A549 (cell line): ENCODE measurements around the gene RASSF3.

Experiments used
- CEBPB ChIP-seq, 2 experiments: fragments of >200 bp in 1 of 2; sonication (Bioruptor Twin) in 1 of 2; formaldehyde crosslinking in 1 of 2; IDR thresholded peaks; 2 replicates each; pipeline ENCODE4 v1.6.1; 2012 to 2016
- JUNB ChIP-seq: fragments of >200 bp; sonication (Bioruptor Twin); formaldehyde crosslinking; IDR thresholded peaks from 2 replicates; pipeline ENCODE4 v1.6.1; 2016
- NR3C1 ChIP-seq: fragments of >200 bp; sonication (Bioruptor Twin); formaldehyde crosslinking; IDR thresholded peaks from 3 replicates; pipeline ENCODE4 v1.6.1; 2017
- POLR2A ChIP-seq: IDR thresholded peaks from 2 replicates; pipeline ENCODE4 v1.6.1; 2012; ENCODE audit warnings: mild to moderate bottlenecking, low read length
- ZFP36 ChIP-seq: fragments of 450-650 bp; IDR thresholded peaks from 2 replicates; pipeline ENCODE4 v1.6.1; 2014; ENCODE audit warnings: borderline replicate concordance; ENCODE audit not compliant: partially characterized antibody
- TF ChIP-seq, protein P1 (sequence below): fragments of >200 bp; sonication (Bioruptor Twin); formaldehyde crosslinking; IDR thresholded peaks from 3 replicates; pipeline ENCODE4 v1.5.1; 2016
- TF ChIP-seq, protein P2 (sequence below): fragments of 200-600 bp; sonication (generic); IDR thresholded peaks from 2 replicates; pipeline ENCODE4 v1.6.1; 2016; ENCODE audit warnings: antibody characterized with exemption, mild to moderate bottlenecking, moderate library complexity
- TF ChIP-seq, protein P3 (sequence below): IDR thresholded peaks from 2 replicates; pipeline ENCODE4 v1.6.1; 2012

DNA sequence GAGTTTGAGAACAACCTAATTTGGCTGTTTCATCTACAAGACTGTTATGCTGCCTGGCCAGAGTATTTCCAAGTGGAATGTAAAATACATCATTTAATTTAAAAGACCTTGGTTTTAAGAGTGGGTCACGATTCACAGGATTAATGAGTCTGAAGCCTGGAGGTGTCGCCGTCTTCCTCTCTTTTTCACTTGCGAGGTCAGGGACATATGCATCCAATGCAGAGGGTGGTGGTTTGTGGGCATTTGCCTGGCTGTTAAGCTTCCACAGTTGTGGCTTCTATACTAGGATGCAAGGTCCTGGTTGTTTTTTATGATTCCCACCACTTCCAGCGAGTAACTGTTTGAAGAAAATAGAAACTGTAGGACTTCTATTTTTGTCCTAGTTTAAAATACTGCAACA is 22.8 kb upstream of the RASSF3 start:
- TF ChIP-seq, protein P1, sequence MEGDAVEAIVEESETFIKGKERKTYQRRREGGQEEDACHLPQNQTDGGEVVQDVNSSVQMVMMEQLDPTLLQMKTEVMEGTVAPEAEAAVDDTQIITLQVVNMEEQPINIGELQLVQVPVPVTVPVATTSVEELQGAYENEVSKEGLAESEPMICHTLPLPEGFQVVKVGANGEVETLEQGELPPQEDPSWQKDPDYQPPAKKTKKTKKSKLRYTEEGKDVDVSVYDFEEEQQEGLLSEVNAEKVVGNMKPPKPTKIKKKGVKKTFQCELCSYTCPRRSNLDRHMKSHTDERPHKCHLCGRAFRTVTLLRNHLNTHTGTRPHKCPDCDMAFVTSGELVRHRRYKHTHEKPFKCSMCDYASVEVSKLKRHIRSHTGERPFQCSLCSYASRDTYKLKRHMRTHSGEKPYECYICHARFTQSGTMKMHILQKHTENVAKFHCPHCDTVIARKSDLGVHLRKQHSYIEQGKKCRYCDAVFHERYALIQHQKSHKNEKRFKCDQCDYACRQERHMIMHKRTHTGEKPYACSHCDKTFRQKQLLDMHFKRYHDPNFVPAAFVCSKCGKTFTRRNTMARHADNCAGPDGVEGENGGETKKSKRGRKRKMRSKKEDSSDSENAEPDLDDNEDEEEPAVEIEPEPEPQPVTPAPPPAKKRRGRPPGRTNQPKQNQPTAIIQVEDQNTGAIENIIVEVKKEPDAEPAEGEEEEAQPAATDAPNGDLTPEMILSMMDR: no peak
- TF ChIP-seq JUNB (no peak), CEBPB (IDR thresholded peaks at IDR 0.05) (no peak), ZFP36 (no peak), NR3C1 (no peak), POLR2A (no peak)
- TF ChIP-seq, protein P2, sequence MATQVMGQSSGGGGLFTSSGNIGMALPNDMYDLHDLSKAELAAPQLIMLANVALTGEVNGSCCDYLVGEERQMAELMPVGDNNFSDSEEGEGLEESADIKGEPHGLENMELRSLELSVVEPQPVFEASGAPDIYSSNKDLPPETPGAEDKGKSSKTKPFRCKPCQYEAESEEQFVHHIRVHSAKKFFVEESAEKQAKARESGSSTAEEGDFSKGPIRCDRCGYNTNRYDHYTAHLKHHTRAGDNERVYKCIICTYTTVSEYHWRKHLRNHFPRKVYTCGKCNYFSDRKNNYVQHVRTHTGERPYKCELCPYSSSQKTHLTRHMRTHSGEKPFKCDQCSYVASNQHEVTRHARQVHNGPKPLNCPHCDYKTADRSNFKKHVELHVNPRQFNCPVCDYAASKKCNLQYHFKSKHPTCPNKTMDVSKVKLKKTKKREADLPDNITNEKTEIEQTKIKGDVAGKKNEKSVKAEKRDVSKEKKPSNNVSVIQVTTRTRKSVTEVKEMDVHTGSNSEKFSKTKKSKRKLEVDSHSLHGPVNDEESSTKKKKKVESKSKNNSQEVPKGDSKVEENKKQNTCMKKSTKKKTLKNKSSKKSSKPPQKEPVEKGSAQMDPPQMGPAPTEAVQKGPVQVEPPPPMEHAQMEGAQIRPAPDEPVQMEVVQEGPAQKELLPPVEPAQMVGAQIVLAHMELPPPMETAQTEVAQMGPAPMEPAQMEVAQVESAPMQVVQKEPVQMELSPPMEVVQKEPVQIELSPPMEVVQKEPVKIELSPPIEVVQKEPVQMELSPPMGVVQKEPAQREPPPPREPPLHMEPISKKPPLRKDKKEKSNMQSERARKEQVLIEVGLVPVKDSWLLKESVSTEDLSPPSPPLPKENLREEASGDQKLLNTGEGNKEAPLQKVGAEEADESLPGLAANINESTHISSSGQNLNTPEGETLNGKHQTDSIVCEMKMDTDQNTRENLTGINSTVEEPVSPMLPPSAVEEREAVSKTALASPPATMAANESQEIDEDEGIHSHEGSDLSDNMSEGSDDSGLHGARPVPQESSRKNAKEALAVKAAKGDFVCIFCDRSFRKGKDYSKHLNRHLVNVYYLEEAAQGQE: no peak
- TF ChIP-seq, protein P3, sequence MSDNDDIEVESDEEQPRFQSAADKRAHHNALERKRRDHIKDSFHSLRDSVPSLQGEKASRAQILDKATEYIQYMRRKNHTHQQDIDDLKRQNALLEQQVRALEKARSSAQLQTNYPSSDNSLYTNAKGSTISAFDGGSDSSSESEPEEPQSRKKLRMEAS: no peak
